Neural cell (in vitro differentiated cells): ENCODE measurements around the gene ARFGEF3.

Source experiments
- CTCF ChIP-seq: fragments of 450-650 bp; IDR thresholded peaks from 2 replicates; pipeline ENCODE4 v1.5.1; 2014; ENCODE audit warnings: antibody characterized with exemption, mild to moderate bottlenecking, moderate library complexity; ENCODE audit not compliant: poor library complexity, severe bottlenecking
- EP300 ChIP-seq: fragments of 450-650 bp; conservative IDR thresholded peaks from 2 replicates; pipeline ENCODE4 v1.6.1; 2014; ENCODE audit warnings: antibody characterized with exemption, mild to moderate bottlenecking, moderate library complexity; ENCODE audit not compliant: poor library complexity, severe bottlenecking
- MXI1 ChIP-seq: fragments of 450-650 bp; conservative IDR thresholded peaks from 2 replicates; pipeline ENCODE4 v1.6.1; 2014; ENCODE audit warnings: antibody characterized with exemption, mild to moderate bottlenecking; ENCODE audit not compliant: poor library complexity, severe bottlenecking
- POLR2AphosphoS5 ChIP-seq: IDR thresholded peaks from 2 replicates; pipeline ENCODE4 v1.6.1; 2012

- TF ChIP-seq CTCF (no peak), POLR2AphosphoS5 (no peak), MXI1 (no peak), EP300 (no peak)
These were observed 15.2 kb upstream of the ARFGEF3 start for GRCh38 chr6:138146544-138146943.
